Non-pigmented ciliary epithelial cell (primary cell): ENCODE results near the gene MGAT5B.
"Not testable (repeated sequence)": the region's sequence is repeated elsewhere in the genome, so short reads cannot be mapped to it uniquely, and the experiment has no call there.

Source experiments
- DNase-seq: peaks from one replicate; pipeline ENCODE4 v3.0.0-alpha.2; 2010; ENCODE audit warnings: low read depth

The MGAT5B gene

GRCh38 chr17:76868176-76868668, at the start of gene MGAT5B:
Gene MGAT5B, plus strand, starts transcription at chr17:76868404. Its CDS starts 626 bp downstream, at chr17:76869030.
- no peak for DNase-seq

DNA sequence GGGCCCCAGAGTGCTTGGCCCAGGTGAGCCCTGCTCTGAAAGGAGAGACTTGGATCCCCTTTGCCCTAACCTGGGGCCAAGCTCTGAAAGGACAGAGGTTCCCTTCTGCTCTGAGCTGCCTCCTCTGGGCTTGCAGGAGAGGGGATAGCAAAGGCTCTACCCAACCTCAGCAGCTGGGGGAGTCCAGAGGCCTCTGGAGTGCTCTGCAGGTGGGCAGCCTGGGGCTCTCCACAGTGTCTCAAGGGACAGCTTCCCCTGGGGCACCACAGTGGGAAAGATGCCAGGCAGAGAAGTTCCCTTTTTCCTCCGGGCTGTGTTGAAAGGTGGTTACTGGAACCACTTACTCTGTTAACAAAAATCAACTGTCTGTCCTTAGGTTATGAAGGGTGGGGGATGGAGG, 48.2 kb upstream of the MGAT5B start:
- no peak for DNase-seq

DNA sequence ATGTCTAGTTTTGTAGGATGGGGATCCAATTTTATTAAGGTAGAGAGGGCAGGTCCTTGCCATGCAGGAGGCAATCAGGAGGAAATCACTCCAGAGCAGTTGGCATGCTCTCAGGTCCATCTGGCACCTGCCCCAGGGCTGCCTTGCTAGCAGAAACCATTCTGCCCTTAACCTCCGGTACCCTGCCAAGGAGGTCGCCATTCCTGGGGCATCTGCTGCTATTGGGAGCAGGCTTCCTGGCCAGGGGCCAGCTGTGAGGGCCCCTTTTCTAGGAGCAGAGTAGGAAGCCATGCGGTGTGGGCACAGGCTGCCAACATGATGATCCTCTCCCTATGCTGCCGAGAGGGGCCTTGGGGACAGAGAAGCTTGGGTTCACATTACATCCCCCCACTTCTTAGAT, 47.6 kb upstream of the MGAT5B start:
- no peak for DNase-seq

DNA sequence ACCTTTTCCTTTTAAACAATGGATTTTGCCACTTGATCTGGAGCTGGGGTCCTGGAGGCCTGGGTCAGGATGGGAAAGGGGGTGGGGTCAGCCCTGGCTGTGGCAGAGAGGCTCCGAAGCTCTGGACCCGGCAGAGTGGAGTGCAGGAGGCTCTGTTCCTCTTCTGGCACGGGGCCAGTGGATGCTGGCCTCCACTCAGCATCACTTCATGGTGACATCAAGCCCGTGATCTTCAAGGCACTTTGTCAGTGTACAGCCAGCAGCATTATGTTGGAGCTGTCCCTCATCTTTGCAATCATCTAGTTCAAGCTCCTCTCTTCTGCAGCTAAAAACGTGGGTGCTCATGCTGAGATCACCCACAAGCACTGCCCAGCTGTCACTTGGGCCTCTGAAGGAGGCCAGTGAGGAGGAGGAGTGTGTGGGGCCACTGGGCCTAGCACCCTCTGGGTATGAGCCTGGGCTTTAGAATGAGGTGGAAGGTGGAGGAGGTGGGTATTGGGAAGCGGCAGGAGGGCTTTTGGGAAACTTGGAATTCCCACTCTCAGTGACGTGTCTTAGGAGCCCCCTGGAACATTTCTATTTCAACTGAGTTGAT, 45.9 kb upstream of the MGAT5B start:
- DNase-seq = no peak

DNA sequence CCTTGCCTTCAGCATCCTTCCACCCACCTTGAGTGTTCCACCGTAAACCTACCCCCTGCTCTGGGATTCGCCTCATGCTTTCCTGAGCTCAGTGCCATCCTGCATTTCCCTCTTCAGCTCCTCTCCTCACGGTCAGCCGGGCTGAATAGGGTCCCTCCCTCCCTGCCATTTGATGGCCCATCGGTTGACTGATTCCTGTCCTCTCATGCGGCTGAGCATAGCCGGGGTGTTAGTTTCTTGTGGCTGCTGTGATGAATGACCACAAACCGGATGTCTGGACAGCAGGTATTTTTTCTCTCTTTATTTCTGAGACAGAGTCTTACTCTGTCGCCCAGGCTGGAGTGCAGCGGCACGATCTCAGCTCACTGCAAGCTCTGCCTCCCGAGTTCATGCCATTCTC, 44.1 kb upstream of the MGAT5B start:
- no peak for DNase-seq

GRCh38 chr17:76826330-76827068, 41.7 kb upstream of the MGAT5B start:
- DNase-seq = no peak

GRCh38 chr17:76827736-76828135, 40.5 kb upstream of the MGAT5B start:
- no peak for DNase-seq

GRCh38 chr17:76830987-76831715, 37.1 kb upstream of the MGAT5B start:
- no peak for DNase-seq

DNA sequence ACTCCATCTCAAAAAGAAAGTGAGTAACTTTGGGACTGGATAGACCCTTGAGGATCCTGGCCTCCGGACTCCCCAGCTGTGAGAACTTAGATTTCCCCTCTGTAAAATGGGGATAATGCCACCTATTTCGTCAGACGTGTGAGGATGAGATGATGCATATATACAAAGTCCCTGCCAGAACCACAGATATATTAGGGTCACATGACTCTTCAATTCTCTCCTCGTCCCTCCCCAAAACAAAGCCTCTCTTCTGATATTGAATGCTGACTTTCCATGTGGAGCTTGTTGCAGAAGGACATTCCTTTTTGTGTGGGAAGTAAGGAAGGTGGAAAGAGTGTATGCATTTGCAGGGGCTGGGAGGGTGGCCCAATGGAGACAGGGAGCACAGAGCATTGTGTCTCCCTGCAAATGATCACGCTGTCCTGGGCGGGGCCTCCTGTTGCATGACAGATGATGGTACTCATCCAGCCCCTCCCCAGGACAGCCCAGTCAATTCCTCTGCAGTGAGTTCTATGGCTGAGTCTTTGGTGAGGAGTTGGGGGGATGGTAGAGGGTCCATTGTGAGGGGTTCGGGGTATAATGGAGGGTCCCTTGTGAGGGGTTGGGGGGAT, 35.1 kb upstream of the MGAT5B start:
- DNase-seq = no peak

- DNase-seq = no peak
Observed at GRCh38 chr17:76833747-76834146, 34.5 kb upstream of the MGAT5B start.

GRCh38 chr17:76834870-76835269, 33.3 kb upstream of the MGAT5B start:
- no peak for DNase-seq

DNA sequence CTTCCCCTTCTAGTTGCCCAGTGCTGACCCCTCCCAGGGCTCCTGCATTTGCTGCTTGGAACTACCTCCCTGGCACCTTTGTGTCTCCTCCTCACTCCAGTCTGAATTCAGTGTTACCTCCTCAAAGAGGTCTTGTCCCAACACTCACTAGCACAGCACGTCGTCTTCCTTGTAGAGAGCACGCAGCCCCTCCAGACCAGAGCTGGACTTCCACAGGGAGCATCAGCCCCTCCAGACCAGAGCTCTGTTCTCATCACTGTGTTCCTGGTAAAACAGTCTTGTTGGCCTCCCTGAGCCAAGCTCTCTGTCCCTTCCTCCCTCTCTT, 27.8 kb upstream of the MGAT5B start:
- no peak for DNase-seq

- DNase-seq = no peak
Observed at GRCh38 chr17:76840884-76841775, 27.1 kb upstream of the MGAT5B start.

DNA sequence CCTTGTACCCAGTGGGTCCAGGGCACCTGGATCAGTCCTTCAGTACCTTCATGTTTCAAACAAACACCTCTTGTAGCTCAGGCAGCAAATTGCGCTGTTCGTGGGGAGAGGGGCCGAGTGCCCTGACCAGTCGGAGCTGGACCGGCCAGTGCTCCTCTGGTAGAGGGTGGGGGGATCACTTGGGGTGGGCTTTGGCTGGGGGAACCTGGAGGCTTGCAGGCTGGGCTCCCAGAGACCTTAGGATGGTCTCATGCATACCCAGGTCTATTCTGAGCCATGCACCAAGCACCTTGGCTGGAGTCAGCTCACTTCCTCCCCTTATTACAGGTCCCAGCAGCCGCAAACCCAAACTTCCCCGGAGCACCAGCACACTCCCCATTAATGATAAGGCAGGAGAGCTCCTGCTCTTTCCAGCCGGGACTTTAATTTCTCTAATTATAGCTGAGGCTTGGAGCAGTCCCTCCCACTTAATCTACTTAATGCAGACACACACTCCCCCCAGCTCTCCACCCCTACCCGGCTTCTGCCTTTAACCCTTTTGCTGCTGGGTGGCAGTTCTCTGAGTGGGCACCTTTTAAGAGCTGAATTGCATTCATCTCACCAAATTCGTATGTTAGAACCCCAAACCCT, 26.3 kb upstream of the MGAT5B start:
- no peak for DNase-seq

GRCh38 chr17:76843068-76843467, 25.1 kb upstream of the MGAT5B start:
- DNase-seq = not testable (repeated sequence)

- DNase-seq = no peak
Observed at GRCh38 chr17:76843703-76844484, 24.3 kb upstream of the MGAT5B start.

DNA sequence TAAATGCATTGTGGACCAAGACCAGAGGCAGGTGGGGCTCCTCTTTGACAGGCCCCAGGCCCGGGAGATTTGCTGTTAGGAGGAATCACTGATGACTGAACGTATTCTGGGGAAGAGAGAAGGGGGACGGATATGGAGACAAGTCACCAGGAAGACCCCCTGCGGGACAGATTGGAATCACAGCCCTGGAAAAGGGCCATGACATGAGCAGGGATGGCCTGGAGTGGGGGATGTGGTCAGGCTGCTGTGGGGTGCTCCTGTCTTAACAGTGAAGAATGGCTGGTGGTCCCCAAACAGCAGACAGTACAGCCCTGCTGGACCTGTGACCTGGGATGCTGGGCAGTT, 23.7 kb upstream of the MGAT5B start:
- no peak for DNase-seq

DNA sequence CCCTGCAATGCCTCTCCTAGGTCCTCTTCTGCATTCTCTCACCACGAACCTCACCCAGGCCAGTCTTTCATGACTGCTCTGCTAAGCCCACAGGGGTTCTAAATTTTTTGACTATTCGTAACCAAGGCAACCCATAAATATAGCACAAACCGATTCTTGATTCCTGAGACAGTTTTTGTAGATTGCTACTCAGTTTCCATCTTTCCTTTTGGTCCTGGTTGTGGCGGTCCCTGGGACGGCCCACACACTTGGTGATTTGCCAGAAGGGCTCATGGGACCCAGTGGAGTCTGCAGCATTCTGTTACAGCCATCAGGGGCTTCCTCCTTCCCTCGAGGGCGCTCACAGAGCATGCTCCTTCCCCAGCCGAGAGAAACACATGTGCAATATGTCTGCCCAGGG, 23.4 kb upstream of the MGAT5B start:
- no peak for DNase-seq

GRCh38 chr17:76845541-76846017, 22.6 kb upstream of the MGAT5B start:
- no peak for DNase-seq

DNA sequence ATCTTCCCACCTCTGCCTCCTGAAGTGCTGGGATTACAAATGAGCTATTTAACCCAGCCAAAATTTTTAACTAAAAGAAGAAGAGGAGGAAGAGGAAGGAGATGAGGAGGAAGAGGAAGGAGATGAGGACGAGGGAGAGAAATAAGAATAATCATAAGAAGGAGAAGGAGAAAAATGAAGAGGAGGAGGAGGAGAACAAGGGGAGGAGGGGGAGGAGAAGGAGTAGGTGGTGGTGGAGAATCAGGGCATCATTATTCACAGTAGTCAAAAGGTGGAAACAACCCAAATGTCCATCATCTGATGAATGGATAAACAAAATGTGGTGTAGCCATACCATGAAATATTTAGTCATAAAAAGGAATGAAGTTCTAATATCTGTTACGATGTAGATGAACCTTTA, 21.2 kb upstream of the MGAT5B start:
- DNase-seq = no peak
